ENCODE measurements around the gene CLEC11A.
"Not testable (repeated sequence)": the region's sequence is repeated elsewhere in the genome, so short reads cannot be mapped to it uniquely, and the experiment has no call there.

CLEC11A gene

GRCh38 chr19:50763521-50763920 lies 40.4 kb downstream of the CLEC11A start:
- DNase-seq: not testable (repeated sequence)

DNA sequence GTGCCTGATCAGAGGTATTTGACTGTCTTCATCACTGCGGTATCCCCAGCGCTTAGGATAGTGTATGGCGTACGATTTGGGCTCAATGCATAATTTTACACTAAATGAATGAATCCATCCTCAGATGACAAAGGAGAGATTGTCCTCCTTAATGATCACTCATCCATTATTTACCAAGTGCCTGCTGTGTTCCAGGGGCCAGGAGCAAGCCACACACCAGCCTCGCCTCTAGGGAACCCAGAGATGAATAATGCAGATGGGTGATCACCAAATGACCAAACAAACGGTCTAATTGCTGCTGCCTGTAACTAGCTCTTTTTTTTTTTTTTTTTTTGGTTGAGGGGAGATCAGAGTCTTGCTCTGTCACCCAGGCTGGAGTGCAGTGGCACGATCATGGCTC lies 41.2 kb downstream of the CLEC11A start:
- DNase-seq: no peak

GRCh38 chr19:50766746-50767145 lies 43.6 kb downstream of the CLEC11A start:
- DNase-seq: not testable (repeated sequence)

DNA sequence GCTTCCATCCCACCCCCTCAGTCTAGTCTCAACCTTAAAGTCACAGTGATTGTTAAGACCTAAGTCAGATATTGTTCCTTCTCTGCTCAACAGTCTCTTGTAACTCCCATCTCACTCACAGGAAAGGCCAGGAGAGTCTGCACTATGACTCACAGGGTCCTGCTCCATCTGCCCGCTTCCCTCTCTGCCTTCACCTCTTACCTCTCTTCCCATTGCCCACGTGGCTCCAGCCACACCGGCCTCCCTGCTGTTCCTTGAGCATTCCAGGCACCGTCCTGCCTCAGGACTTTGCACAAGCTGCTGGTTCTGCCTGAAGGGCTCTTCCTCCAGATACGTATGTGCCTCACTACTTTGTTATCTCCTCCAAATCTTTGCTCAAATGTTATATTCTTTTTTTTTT lies 44.1 kb downstream of the CLEC11A start:
- not testable (repeated sequence) for DNase-seq

DNA sequence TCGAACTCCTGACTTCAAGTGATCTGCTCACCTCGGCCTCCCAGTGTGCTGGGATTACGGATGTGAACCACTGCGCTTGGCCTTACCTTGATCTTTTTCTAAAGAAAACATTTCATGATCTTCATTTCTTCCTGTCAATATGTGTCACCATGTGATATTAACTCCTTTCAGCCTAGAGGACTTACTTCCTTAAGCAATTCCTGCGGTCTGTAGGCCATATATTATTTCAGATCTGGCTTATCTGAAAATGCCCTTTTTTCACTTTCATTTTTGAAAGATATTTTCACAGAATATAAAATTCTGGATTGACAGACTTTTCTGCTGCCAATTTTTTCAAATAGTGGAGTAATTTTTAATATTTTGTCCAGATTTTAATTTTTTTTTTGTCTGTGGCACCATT lies 45.1 kb downstream of the CLEC11A start:
- DNase-seq: no peak

- DNase-seq: not testable (repeated sequence)
Observed at GRCh38 chr19:50770164-50770563, 47.0 kb downstream of the CLEC11A start, which contains the start of gene GPR32. Gene GPR32 (plus strand): TSS chr19:50770464. CDS start chr19:50770601, 137 bp downstream.

DNA sequence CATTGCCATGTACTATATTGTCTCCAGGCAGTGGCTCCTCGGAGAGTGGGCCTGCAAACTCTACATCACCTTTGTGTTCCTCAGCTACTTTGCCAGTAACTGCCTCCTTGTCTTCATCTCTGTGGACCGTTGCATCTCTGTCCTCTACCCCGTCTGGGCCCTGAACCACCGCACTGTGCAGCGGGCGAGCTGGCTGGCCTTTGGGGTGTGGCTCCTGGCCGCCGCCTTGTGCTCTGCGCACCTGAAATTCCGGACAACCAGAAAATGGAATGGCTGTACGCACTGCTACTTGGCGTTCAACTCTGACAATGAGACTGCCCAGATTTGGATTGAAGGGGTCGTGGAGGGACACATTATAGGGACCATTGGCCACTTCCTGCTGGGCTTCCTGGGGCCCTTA lies 47.7 kb downstream of the CLEC11A start:
- DNase-seq: no peak

- no peak for DNase-seq
Observed at GRCh38 chr19:50772476-50772875, 49.3 kb downstream of the CLEC11A start.

DNA sequence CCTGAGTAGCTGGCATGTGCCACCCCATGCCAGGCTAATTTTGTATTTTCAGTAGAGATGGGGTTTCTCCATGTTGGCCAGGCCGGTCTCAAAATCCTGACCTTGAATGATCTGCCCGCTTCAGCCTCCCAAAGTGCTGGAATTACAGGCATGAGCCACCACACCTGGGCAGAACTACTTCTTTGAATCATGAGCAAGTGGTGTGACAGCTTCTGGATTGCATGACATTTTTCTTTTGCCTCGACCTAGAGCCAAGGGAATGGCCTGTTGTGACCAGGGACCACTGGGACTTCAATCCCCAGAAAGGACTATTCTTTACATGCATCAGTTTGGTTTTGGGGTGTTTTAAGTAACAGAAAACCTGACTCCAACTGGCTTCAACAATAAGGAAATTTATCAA lies 49.7 kb downstream of the CLEC11A start:
- not testable (repeated sequence) for DNase-seq

DNA sequence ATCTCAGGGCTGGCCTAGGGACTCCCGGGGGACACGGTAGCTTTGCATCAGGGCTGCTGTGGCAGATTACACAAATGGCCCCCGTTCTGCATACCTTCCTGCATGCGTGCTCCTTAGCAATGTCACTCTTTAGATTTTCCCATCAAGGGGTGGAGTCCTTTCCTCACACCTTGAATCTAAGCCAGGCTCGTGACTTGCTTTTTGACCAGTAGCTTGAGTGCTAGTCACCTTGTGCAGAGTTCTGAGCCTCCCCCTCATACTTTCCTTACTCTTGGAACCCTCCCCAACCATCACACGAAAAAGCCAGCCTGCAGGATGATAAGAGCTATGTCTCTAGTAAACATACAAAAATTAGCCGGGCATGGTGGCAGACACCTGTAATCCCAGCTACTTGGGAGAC lies 50.3 kb downstream of the CLEC11A start:
- not testable (repeated sequence) for DNase-seq

Data from effector CD4-positive, alpha-beta T cell (primary cell).